HCT116 (cell line): Measurements from ENCODE around the gene PLD1. TPM values are rescaled to one million over a fixed set of nuclear protein-coding genes. Genes with fewer than 3 reads are reported as not detected.

Experiments used
- ATAC-seq: fragments of 200-7000 bp; cut with Tn5 transposase; 2 replicates; pipeline ENCODE4 v1.9.1; 2020; ENCODE audit warnings: mild to moderate bottlenecking, moderate library complexity
- BruUV-seq: library from RNA; stranded (reverse); fragments of 400-500 nt; replicated peaks from 2 replicates; lab custom pipeline; 2021; lab: Mats Ljungman, UMichigan
- CTCF ChIA-PET: fragments of 300-600 bp; sonication (Branson Sonifier 250); formaldehyde crosslinking; loops from one replicate; lab custom pipeline; 2021; ENCODE audit warnings: antibody characterized with exemption; lab: Charles Lee
- POLR2A ChIA-PET: fragments of 300-600, 350-600 bp; sonication (Branson Sonifier 250); formaldehyde crosslinking; loops from one replicate; lab custom pipeline; 2021; ENCODE audit warnings: antibody characterized with exemption; lab: Charles Lee
- RAD21 ChIA-PET, 2 experiments: fragments of 300-600 bp; sonication (Branson Sonifier 250); formaldehyde crosslinking; loops; one replicate each; lab custom pipeline; 2023; ENCODE audit warnings: low total read pairs in 2 of 2; ENCODE audit not compliant: uncharacterized antibody in 2 of 2, unreplicated experiment in 2 of 2, low non-redundant PET in 1 of 2; lab: Charles Lee
- DNase-seq: peaks from one replicate; pipeline ENCODE4 v3.0.0-alpha.2; 2010; ENCODE audit warnings: low read depth, low spot score
- H2AFZ ChIP-seq: fragments of 200-600 bp; shearing (Covaris generic), sonication (generic); 2 replicates; pipeline ENCODE4 v1.6.1; 2017; ENCODE audit warnings: low read depth, mixed run types, mixed read lengths, antibody characterized with exemption, low read length; ENCODE audit not compliant: poor library complexity, severe bottlenecking
- H3K27ac ChIP-seq: 2 replicates; pipeline ENCODE4 v1.5.1; 2012; ENCODE audit warnings: low read depth, low read length
- H3K27me3 ChIP-seq: fragments of 200-600 bp; sonication (generic); 2 replicates; pipeline ENCODE4 v1.6.1; 2016; ENCODE audit warnings: mixed run types, low read length, mixed read lengths; ENCODE audit not compliant: insufficient read depth
- H3K36me3 ChIP-seq, 2 experiments: fragments of 200-500 bp in 1 of 2; fragments of 200-600 bp in 1 of 2; sonication (Bioruptor generic) in 1 of 2; sonication (generic) in 1 of 2; 2 replicates each; pipeline versions ENCODE4 v1.5.1 to v1.6.1; 2014 to 2016; ENCODE audit warnings: low read length in 2 of 2, inconsistent platforms in 1 of 2, mixed read lengths in 1 of 2, mixed run types in 1 of 2; ENCODE audit not compliant: insufficient read depth in 2 of 2, control insufficient read depth in 1 of 2
- H3K4me1 ChIP-seq, 2 experiments: fragments of 200-600 bp in 1 of 2; sonication (generic) in 1 of 2; 2 replicates each; pipeline versions ENCODE4 v1.5.1 to v1.6.1; 2012 to 2017; ENCODE audit warnings: low read length in 2 of 2, inconsistent platforms in 1 of 2, mild to moderate bottlenecking in 1 of 2, mixed read lengths in 1 of 2, mixed run types in 1 of 2, moderate library complexity in 1 of 2; ENCODE audit not compliant: insufficient read depth in 2 of 2, control insufficient read depth in 1 of 2
- H3K4me2 ChIP-seq: fragments of 200-600 bp; sonication (generic); 2 replicates; pipeline ENCODE4 v1.6.1; 2017; ENCODE audit warnings: mixed run types, low read length, mixed read lengths
- H3K4me3 ChIP-seq, 2 experiments: fragments of 200-600 bp in 1 of 2; sonication (generic) in 1 of 2; replicated peaks in 1 of 2; 2 replicates each; pipeline ENCODE4 v1.5.1; 2011 to 2016; ENCODE audit warnings: low read length in 2 of 2, control low read depth in 1 of 2, low read depth in 1 of 2, mild to moderate bottlenecking in 1 of 2, mixed read lengths in 1 of 2, mixed run types in 1 of 2
- H3K79me2 ChIP-seq: fragments of 200-600 bp; sonication (generic); 2 replicates; pipeline ENCODE4 v1.6.1; 2017; ENCODE audit warnings: mild to moderate bottlenecking, mixed run types, low read length, moderate library complexity, mixed read lengths; ENCODE audit not compliant: insufficient read depth
- H3K9ac ChIP-seq: fragments of 200-600 bp; sonication (generic); 2 replicates; pipeline ENCODE4 v1.6.1; 2016; ENCODE audit warnings: low read length, mixed read lengths
- H3K9me2 ChIP-seq: fragments of 200-600 bp; sonication (generic), shearing (Covaris generic); 2 replicates; pipeline ENCODE4 v1.6.1; 2017; ENCODE audit warnings: mixed run types, mild to moderate bottlenecking, moderate library complexity; ENCODE audit not compliant: insufficient read depth
- H3K9me3 ChIP-seq, 2 experiments: fragments of 200-500 bp in 1 of 2; fragments of 200-600 bp in 1 of 2; sonication (Bioruptor generic) in 1 of 2; sonication (generic) in 1 of 2; 2 replicates each; pipeline ENCODE4 v1.6.1; 2014 to 2017; ENCODE audit warnings: low read length in 2 of 2, mixed read lengths in 2 of 2, inconsistent platforms in 1 of 2, low read depth in 1 of 2, mild to moderate bottlenecking in 1 of 2, mixed run types in 1 of 2, moderate library complexity in 1 of 2; ENCODE audit not compliant: control insufficient read depth in 1 of 2, insufficient read depth in 1 of 2
- H4K20me1 ChIP-seq: fragments of 200-600 bp; sonication (generic), shearing (Covaris generic); 2 replicates; pipeline ENCODE4 v1.6.1; 2017; ENCODE audit warnings: mixed run types, mild to moderate bottlenecking, moderate library complexity; ENCODE audit not compliant: insufficient read depth
- CBX3 ChIP-seq: IDR thresholded peaks from 2 replicates; pipeline ENCODE4 v1.6.1; 2012; ENCODE audit warnings: low read depth
- CEBPB ChIP-seq: IDR thresholded peaks from 2 replicates; pipeline ENCODE4 v1.6.1; 2012; ENCODE audit warnings: low read depth
- EGR1 ChIP-seq: IDR thresholded peaks from 2 replicates; pipeline ENCODE4 v1.6.1; 2012; ENCODE audit warnings: low read depth
- ELF1 ChIP-seq: IDR thresholded peaks from 2 replicates; pipeline ENCODE4 v1.6.1; 2012; ENCODE audit warnings: low read depth, borderline replicate concordance
- EZH2phosphoT487 ChIP-seq: fragments of 200-600 bp; IDR thresholded peaks from 2 replicates; pipeline ENCODE4 v1.6.1; 2018; ENCODE audit warnings: antibody characterized with exemption, borderline replicate concordance
- FOSL1 ChIP-seq: IDR thresholded peaks from 2 replicates; pipeline ENCODE4 v1.6.1; 2012; ENCODE audit warnings: low read depth
- JUND ChIP-seq: IDR thresholded peaks from 2 replicates; pipeline ENCODE4 v1.6.1; 2012
- POLR2A ChIP-seq: IDR thresholded peaks from 2 replicates; pipeline ENCODE4 v1.7.0; 2011; ENCODE audit warnings: borderline replicate concordance; ENCODE audit not compliant: insufficient read depth, insufficient read length; ENCODE audit errors: extremely low read depth
- POLR2AphosphoS5 ChIP-seq: IDR thresholded peaks from 2 replicates; pipeline ENCODE4 v1.6.1; 2011; ENCODE audit warnings: mild to moderate bottlenecking, low read depth, low read length, moderate library complexity
- RAD21 ChIP-seq: IDR thresholded peaks from 2 replicates; pipeline ENCODE4 v1.6.1; 2012; ENCODE audit warnings: low read depth, mild to moderate bottlenecking
- SIN3A ChIP-seq: IDR thresholded peaks from 2 replicates; pipeline ENCODE4 v1.6.1; 2012; ENCODE audit warnings: low read depth
- SRF ChIP-seq: IDR thresholded peaks from 2 replicates; pipeline ENCODE4 v1.6.1; 2012; ENCODE audit warnings: low read depth
- TCF7L2 ChIP-seq: IDR thresholded peaks from 2 replicates; pipeline ENCODE4 v1.7.0; 2011; ENCODE audit warnings: borderline replicate concordance, inconsistent platforms; ENCODE audit not compliant: insufficient read depth, insufficient read length; ENCODE audit errors: extremely low read depth
- YY1 ChIP-seq: IDR thresholded peaks from 2 replicates; pipeline ENCODE4 v1.6.1; 2011; ENCODE audit warnings: low read length, low read depth, moderate library complexity, mild to moderate bottlenecking; ENCODE audit not compliant: insufficient replicate concordance; ENCODE audit errors: extremely low read depth
- ZNF274 ChIP-seq: fragments of 200-500 bp; sonication (Bioruptor generic); IDR thresholded peaks from 2 replicates; pipeline ENCODE4 v1.6.1; 2014; ENCODE audit warnings: mild to moderate bottlenecking, low read depth, low read length, inconsistent platforms
- intact Hi-C: fragments of 100-400 bp; cut with micrococcal nuclease; formaldehyde crosslinking; loops from 2 replicates; pipeline ENCODE4 v1.10.0; 2022
- total RNA-seq: library from RNA; stranded (reverse); gene quantifications from one replicate; pipeline ENCODE4 v1.2.1, GENCODE V29; 2021; ENCODE audit not compliant: unreplicated experiment
- TF ChIP-seq, protein P1 (sequence below): IDR thresholded peaks from 2 replicates; pipeline ENCODE4 v1.6.1; 2012
- TF ChIP-seq, protein P2 (sequence below): IDR thresholded peaks from 2 replicates; pipeline ENCODE4 v1.6.1; 2011; ENCODE audit warnings: mild to moderate bottlenecking, low read length, moderate library complexity; ENCODE audit not compliant: insufficient replicate concordance; ENCODE audit errors: extremely low read depth
- TF ChIP-seq, protein P3 (sequence below): IDR thresholded peaks from 2 replicates; pipeline ENCODE4 v1.6.1; 2012
- TF ChIP-seq, protein P4 (sequence below): IDR thresholded peaks from 2 replicates; pipeline ENCODE4 v1.6.1; 2012; ENCODE audit warnings: low read depth
- TF ChIP-seq, protein P5 (sequence below), 3 experiments: fragments of 200-600 bp in 1 of 3; sonication (generic) in 1 of 3; IDR thresholded peaks in 2 of 3; conservative IDR thresholded peaks in 1 of 3; 2 replicates each; pipeline ENCODE4 v1.5.1; 2012 to 2017; ENCODE audit warnings: low read depth in 2 of 3, low read length in 2 of 3, antibody characterized with exemption in 1 of 3, borderline replicate concordance in 1 of 3, control low read depth in 1 of 3, mild to moderate bottlenecking in 1 of 3, mixed read lengths in 1 of 3, mixed run types in 1 of 3, moderate library complexity in 1 of 3; ENCODE audit not compliant: insufficient read depth in 1 of 3

PLD1 gene
- total RNA-seq, 1 experiment from 2014 or later: 8.4 TPM

DNA sequence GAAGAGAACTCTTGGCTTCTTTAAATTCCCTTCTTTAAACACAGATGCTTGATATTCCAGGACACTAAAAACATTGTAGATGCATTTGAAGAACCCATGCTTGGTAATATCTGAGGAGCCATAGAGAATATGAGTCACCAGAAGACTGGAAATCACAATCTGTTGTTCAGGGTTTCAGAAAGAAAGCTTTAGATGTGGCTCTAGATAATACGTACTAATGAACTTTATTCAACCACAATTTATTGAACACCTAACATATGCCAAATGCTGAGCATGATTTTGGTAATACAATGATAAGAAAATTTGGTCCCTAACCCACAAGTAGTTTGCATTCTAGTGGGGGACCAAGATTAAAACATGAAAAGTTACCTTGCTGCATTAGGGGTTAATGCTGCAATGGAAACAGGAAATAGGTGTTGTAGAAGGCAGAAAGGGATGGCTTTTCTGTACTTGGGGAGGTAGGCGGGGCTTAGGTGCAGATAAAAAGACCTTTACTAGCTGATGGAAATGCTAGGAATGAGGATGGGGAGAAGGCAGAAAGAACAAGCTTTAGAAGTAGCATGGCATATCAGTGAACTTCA lies 11.6 kb upstream of the PLD1 start:
- Histone ChIP-seq H2AFZ (no peak overlapping the region), H3K79me2 (no peaks in the 10 kb centered on the region), H3K9me3 (no peaks in the 10 kb centered on the region), H3K4me2 (no peak overlapping the region), H3K9ac (no peak overlapping the region), H3K36me3 (no peaks in the 10 kb centered on the region), H3K4me1 (no peaks in the 10 kb centered on the region)
- CTCF ChIA-PET: no interaction called here
- no peak for ATAC-seq
- POLR2A ChIA-PET: no interaction called here
- RAD21 ChIA-PET: no interaction called here
- TF ChIP-seq POLR2AphosphoS5: no peak
- no peak for TF ChIP-seq RAD21
- TF ChIP-seq, protein P1, sequence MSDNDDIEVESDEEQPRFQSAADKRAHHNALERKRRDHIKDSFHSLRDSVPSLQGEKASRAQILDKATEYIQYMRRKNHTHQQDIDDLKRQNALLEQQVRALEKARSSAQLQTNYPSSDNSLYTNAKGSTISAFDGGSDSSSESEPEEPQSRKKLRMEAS: no peak
- no peak for TF ChIP-seq EZH2phosphoT487
- no peak for TF ChIP-seq YY1
- TF ChIP-seq SIN3A: no peak
- TF ChIP-seq, protein P2, sequence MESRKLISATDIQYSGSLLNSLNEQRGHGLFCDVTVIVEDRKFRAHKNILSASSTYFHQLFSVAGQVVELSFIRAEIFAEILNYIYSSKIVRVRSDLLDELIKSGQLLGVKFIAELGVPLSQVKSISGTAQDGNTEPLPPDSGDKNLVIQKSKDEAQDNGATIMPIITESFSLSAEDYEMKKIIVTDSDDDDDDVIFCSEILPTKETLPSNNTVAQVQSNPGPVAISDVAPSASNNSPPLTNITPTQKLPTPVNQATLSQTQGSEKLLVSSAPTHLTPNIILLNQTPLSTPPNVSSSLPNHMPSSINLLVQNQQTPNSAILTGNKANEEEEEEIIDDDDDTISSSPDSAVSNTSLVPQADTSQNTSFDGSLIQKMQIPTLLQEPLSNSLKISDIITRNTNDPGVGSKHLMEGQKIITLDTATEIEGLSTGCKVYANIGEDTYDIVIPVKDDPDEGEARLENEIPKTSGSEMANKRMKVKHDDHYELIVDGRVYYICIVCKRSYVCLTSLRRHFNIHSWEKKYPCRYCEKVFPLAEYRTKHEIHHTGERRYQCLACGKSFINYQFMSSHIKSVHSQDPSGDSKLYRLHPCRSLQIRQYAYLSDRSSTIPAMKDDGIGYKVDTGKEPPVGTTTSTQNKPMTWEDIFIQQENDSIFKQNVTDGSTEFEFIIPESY: no peak
- no peak for TF ChIP-seq JUND
- no peak for TF ChIP-seq POLR2A
- TF ChIP-seq, protein P3, sequence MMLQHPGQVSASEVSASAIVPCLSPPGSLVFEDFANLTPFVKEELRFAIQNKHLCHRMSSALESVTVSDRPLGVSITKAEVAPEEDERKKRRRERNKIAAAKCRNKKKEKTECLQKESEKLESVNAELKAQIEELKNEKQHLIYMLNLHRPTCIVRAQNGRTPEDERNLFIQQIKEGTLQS: no peak
- TF ChIP-seq TCF7L2: no peak
- no peak for TF ChIP-seq ELF1
- TF ChIP-seq EGR1: no peak
- TF ChIP-seq, protein P4, sequence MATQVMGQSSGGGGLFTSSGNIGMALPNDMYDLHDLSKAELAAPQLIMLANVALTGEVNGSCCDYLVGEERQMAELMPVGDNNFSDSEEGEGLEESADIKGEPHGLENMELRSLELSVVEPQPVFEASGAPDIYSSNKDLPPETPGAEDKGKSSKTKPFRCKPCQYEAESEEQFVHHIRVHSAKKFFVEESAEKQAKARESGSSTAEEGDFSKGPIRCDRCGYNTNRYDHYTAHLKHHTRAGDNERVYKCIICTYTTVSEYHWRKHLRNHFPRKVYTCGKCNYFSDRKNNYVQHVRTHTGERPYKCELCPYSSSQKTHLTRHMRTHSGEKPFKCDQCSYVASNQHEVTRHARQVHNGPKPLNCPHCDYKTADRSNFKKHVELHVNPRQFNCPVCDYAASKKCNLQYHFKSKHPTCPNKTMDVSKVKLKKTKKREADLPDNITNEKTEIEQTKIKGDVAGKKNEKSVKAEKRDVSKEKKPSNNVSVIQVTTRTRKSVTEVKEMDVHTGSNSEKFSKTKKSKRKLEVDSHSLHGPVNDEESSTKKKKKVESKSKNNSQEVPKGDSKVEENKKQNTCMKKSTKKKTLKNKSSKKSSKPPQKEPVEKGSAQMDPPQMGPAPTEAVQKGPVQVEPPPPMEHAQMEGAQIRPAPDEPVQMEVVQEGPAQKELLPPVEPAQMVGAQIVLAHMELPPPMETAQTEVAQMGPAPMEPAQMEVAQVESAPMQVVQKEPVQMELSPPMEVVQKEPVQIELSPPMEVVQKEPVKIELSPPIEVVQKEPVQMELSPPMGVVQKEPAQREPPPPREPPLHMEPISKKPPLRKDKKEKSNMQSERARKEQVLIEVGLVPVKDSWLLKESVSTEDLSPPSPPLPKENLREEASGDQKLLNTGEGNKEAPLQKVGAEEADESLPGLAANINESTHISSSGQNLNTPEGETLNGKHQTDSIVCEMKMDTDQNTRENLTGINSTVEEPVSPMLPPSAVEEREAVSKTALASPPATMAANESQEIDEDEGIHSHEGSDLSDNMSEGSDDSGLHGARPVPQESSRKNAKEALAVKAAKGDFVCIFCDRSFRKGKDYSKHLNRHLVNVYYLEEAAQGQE: no peak
- TF ChIP-seq CEBPB: no peak
- TF ChIP-seq FOSL1: no peak
- no peak for TF ChIP-seq ZNF274
- no peak for TF ChIP-seq CBX3
- no peak for TF ChIP-seq SRF
- TF ChIP-seq, protein P5, sequence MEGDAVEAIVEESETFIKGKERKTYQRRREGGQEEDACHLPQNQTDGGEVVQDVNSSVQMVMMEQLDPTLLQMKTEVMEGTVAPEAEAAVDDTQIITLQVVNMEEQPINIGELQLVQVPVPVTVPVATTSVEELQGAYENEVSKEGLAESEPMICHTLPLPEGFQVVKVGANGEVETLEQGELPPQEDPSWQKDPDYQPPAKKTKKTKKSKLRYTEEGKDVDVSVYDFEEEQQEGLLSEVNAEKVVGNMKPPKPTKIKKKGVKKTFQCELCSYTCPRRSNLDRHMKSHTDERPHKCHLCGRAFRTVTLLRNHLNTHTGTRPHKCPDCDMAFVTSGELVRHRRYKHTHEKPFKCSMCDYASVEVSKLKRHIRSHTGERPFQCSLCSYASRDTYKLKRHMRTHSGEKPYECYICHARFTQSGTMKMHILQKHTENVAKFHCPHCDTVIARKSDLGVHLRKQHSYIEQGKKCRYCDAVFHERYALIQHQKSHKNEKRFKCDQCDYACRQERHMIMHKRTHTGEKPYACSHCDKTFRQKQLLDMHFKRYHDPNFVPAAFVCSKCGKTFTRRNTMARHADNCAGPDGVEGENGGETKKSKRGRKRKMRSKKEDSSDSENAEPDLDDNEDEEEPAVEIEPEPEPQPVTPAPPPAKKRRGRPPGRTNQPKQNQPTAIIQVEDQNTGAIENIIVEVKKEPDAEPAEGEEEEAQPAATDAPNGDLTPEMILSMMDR (IDR thresholded peaks at IDR 0.05 in 2 of 3, conservative IDR thresholded peaks at IDR 0.05 in 1 of 3; ENCODE audit: borderline replicate concordance in 1 of 3, insufficient read depth in 1 of 3, low read depth in 2 of 3, low read length in 2 of 3): no peak
- TF ChIP-seq, all 23 proteins: peak for 0
- no peaks in the 10 kb centered on the region for H4K20me1 ChIP-seq
- intact Hi-C loops: no loop called here
- no peak overlapping the region for H3K27ac ChIP-seq
- no TSS peak for BruUV-seq
- no peaks in the 10 kb centered on the region for H3K9me2 ChIP-seq
- H3K4me3 ChIP-seq: no peak overlapping the region
- no peak for DNase-seq
- H3K27me3 ChIP-seq: no peaks in the 10 kb centered on the region
